WERI-Rb-1 (cell line): ENCODE results near the gene ELAPOR2.
A peak's percentile ranks its signal among the peaks of the same experiment; 100 is the strongest.
"Not testable (repeated sequence)": the region's sequence is repeated elsewhere in the genome, so short reads cannot be mapped to it uniquely, and the experiment has no call there.

Experiments
- DNase-seq: peaks from one replicate; pipeline ENCODE4 v3.0.0-alpha.2; 2020
- H3K27ac ChIP-seq: fragments of 250-450 bp; sonication (Bioruptor Pico); 2 replicates; pipeline ENCODE4 v1.5.1; 2020; ENCODE audit warnings: mild to moderate bottlenecking, moderate library complexity
- H3K27me3 ChIP-seq: fragments of 250-450 bp; sonication (Bioruptor Pico); 2 replicates; pipeline ENCODE4 v1.5.1; 2021; ENCODE audit warnings: mild to moderate bottlenecking, low read depth, moderate library complexity; ENCODE audit not compliant: insufficient read depth, severe bottlenecking
- H3K36me3 ChIP-seq: fragments of 250-450 bp; sonication (Bioruptor Pico); 2 replicates; pipeline ENCODE4 v1.5.1; 2020; ENCODE audit warnings: mild to moderate bottlenecking, moderate library complexity
- H3K4me3 ChIP-seq: 2 replicates; pipeline ENCODE4 v1.5.1; 2011; ENCODE audit warnings: low read depth, mild to moderate bottlenecking, control low read depth, low read length
- H3K9me3 ChIP-seq: fragments of 250-450 bp; sonication (Bioruptor Pico); 2 replicates; pipeline ENCODE4 v1.5.1; 2021; ENCODE audit warnings: mild to moderate bottlenecking, moderate library complexity; ENCODE audit not compliant: severe bottlenecking
- TF ChIP-seq, protein P1 (sequence below): IDR thresholded peaks from 2 replicates; pipeline ENCODE4 v1.5.1; 2011; ENCODE audit warnings: low read depth, mild to moderate bottlenecking, control low read depth, inconsistent platforms, low read length

Gene ELAPOR2

GRCh38 chr7:87059525-87060287 lies at the start of gene ELAPOR2:
ELAPOR2 (minus strand) TSS chr7:87059654; CDS start chr7:87059513, 141 bp downstream.
- peak within 1 kb of the TSS; percentile 57 for H3K4me3 ChIP-seq

DNA sequence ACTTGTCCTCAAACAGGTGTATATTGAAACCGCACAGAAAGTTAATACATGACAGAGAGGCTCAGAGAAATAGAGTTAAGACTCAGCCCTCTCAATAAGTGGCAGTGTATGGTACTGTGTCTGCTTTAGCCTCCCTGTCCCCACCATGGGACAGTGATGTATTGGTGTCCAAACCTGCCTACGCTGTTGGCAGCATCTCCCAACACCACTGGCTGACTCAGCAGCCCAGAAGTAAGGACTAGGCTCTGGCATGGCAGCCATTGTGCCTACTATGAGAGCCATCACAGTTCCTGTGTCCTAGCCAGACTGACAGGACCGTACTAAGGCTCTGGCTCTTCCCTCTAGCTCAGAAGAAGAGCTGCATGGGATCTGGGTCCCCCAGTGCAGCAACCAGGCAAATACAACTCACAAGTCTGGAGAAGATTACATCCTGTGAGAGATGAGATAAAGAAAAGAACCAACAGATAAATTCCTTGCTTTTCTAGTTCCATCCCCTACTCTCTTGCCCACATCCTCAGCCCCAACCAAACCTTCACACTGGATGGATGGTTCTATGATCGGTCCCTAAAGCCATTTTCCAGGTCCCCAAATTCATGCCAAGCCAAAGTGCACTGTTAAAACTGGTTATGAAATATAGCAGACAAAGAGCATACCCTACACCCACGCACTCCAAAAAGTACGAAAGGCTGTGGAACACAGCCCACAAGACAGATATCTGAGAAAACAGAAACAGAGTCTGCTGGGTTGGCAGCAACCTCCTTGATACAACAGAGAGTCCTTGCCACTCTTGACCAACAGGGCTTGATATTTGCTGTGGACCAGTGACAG lies 48.7 kb upstream of the ELAPOR2 start:
- DNase-seq = no peak
- Histone ChIP-seq H3K36me3 (no peaks in the 10 kb centered on the region), H3K4me3 (no peak overlapping the region), H3K27me3 (no peaks in the 10 kb centered on the region), H3K9me3 (peaks cover 11% of the 10 kb centered on the region), H3K27ac (no peak overlapping the region)
- TF ChIP-seq, protein P1, sequence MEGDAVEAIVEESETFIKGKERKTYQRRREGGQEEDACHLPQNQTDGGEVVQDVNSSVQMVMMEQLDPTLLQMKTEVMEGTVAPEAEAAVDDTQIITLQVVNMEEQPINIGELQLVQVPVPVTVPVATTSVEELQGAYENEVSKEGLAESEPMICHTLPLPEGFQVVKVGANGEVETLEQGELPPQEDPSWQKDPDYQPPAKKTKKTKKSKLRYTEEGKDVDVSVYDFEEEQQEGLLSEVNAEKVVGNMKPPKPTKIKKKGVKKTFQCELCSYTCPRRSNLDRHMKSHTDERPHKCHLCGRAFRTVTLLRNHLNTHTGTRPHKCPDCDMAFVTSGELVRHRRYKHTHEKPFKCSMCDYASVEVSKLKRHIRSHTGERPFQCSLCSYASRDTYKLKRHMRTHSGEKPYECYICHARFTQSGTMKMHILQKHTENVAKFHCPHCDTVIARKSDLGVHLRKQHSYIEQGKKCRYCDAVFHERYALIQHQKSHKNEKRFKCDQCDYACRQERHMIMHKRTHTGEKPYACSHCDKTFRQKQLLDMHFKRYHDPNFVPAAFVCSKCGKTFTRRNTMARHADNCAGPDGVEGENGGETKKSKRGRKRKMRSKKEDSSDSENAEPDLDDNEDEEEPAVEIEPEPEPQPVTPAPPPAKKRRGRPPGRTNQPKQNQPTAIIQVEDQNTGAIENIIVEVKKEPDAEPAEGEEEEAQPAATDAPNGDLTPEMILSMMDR = no peak

More at GRCh38 chr7:87059525-87060287, at the start of gene ELAPOR2:
- TF ChIP-seq, protein P1 = peak; percentile 80
- H3K27me3 ChIP-seq = no peaks in the 10 kb centered on the region
- peak within 1 kb of the TSS; percentile 77 for H3K27ac ChIP-seq
- no peaks in the 10 kb centered on the region for H3K36me3 ChIP-seq
- DNase-seq = peak; percentile 91
- no peaks in the 10 kb centered on the region for H3K9me3 ChIP-seq

DNA sequence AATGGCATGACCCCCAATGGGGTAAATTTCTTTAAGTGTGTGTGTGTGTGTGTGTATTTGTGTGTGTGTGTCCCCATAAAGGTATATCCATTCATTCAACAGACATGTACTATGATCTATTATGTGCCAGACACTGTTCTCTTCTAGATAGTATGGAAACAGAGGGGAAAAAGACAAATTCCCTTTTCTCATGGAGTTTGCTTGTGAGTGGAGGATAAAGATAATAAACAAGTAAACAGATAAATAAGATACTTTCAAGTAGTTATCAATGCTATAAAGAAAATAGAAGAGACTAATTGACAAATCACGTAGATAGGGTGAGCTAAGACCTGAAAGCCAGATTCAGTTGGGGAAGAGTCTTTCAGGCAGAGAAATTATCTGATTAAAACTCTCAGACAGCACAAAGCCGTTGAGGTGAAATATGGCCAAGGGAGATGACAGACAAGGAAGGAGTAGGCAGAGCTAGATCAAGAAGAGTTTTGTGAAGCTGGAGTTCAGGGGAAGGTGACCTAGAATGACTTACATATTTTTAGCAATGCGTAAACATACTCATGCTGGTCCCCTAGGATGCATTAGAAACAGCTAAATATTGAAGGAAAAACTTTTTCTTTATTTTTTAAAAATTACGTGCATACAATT lies 47.6 kb upstream of the ELAPOR2 start:
- Histone ChIP-seq H3K27ac (peak overlapping the region; percentile 21; the same call in 1 of the 2 replicates), H3K4me3 (no peak overlapping the region), H3K36me3 (no peaks in the 10 kb centered on the region), H3K27me3 (no peaks in the 10 kb centered on the region), H3K9me3 (peaks cover 8% of the 10 kb centered on the region)
- TF ChIP-seq, protein P1 = no peak
- peak; percentile 31 for DNase-seq

DNA sequence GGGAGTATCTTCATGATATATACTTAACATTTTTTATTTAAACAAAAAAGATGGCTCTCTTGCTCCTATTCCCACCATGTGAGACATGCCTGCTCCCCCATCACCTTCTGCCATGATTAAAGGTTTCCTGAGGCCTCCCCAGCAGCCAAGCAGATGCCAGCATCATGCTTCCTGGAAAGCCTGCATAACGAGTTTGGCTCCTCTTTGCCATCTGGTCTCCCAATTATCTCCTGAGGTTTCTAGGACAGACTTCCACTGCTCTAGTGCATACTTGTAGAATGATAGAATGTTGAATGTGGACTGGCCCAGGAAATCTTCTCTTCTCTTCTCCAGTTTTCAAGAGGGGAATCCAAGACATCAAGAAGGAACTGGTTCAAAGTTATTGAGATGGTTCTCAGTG lies 45.9 kb upstream of the ELAPOR2 start:
- no peak overlapping the region for H3K4me3 ChIP-seq
- H3K27me3 ChIP-seq = no peaks in the 10 kb centered on the region
- H3K36me3 ChIP-seq = no peaks in the 10 kb centered on the region
- no peak overlapping the region for H3K27ac ChIP-seq
- TF ChIP-seq, protein P1 = no peak
- peaks cover 8% of the 10 kb centered on the region for H3K9me3 ChIP-seq
- no peak for DNase-seq

DNA sequence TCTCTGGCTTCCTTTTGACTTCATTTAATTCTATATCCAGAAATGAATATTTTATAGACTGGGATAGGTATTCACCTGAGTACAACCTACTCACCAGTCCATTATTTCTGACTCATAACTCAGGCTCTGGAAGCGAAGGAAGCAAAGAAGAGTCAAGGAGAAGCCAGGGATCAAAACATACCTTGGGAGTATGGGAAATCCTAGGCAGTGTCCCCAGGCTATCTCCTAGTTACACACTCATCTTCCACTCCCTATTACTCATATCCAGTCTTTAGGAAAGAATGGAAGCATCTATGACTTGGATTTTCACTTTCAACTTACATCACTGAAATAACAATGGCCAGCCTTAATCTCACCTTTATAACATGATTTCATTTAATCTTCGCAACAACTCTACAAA lies 40.9 kb upstream of the ELAPOR2 start:
- no peak for DNase-seq

GRCh38 chr7:87097375-87097774 lies 37.9 kb upstream of the ELAPOR2 start:
- DNase-seq, H3K9me3 ChIP-seq, H3K27ac ChIP-seq, H3K4me3 ChIP-seq, H3K27me3 ChIP-seq, H3K36me3 ChIP-seq: not testable (repeated sequence)

More for the DNA sequence above, 40.9 kb upstream of the ELAPOR2 start:
- H3K27me3 ChIP-seq = no peaks in the 10 kb centered on the region
- no peak overlapping the region for H3K4me3 ChIP-seq
- no peaks in the 10 kb centered on the region for H3K36me3 ChIP-seq
- TF ChIP-seq, protein P1 = no peak
- peaks cover 2% of the 10 kb centered on the region for H3K9me3 ChIP-seq
- H3K27ac ChIP-seq = no peak overlapping the region
